Measurements from ENCODE around the gene DNER. TPM values are rescaled to one million over a fixed set of nuclear protein-coding genes. Genes with fewer than 3 reads are reported as not detected.

The DNER gene
- total and polyA plus RNA-seq, 10 of the 15 experiments (the other 5 are each of a cell fraction or from before 2014, with no cell fraction given), result 0.04 to 0.08 (median 0.07) TPM; not detected in 7

DNA sequence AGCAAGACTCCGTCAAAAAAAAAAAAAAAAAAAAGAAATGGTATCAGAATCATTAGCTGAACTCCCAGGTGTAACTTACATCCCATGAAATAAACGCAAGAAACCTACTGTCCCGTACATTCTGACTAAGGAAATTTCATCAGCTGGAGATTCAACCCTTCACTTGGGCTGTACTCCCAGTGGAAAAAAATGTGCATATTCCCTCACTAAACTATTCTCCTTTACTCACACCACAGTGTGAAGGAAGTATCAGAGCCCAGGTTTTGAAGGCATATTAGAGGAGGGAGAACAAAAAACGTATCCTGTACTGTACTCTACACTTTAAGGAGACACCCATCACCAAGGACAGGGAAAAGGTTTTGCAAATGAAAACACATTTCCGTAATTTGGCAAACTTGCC lies 64.3 kb downstream of the DNER start:
- BruUV-seq (replicated peaks), result no TSS peak
- Histone ChIP-seq H4K20me1 (ENCODE audit: control insufficient read depth, insufficient read depth) (no peaks in the 10 kb centered on the region), H3K4me1 (ENCODE audit: control insufficient read depth, insufficient read depth, low read length) (no peaks in the 10 kb centered on the region), H3K79me2 (ENCODE audit: control insufficient read depth, insufficient read depth, low read length) (no peaks in the 10 kb centered on the region), H3K9me3 (replicated peaks; ENCODE audit: control insufficient read depth, insufficient read depth, low read length) (no peaks in the 10 kb centered on the region), H2AFZ (ENCODE audit: control insufficient read depth, low read depth, low read length) (no peak overlapping the region), H3K4me2 (ENCODE audit: control insufficient read depth, insufficient read depth) (no peak overlapping the region), H3K4me3 (no peak overlapping the region), H3K36me3 (ENCODE audit: control insufficient read depth in 2 of 2, insufficient read depth in 2 of 2, low read length in 1 of 2) (no peaks in the 10 kb centered on the region), H3K27me3 (replicated peaks in 1 of 2; ENCODE audit: control insufficient read depth in 2 of 2, insufficient read depth in 2 of 2, low read length in 1 of 2) (no peaks in the 10 kb centered on the region; a peak in 2 of 4 replicates), H3K9ac (ENCODE audit: control insufficient read depth, insufficient read depth, low read length) (no peak overlapping the region), H3K27ac (ENCODE audit: control insufficient read depth, insufficient read depth) (no peak overlapping the region)
- no peak for TF ChIP-seq SMARCA5 (IDR thresholded peaks at IDR 0.05)
- no peak for TF ChIP-seq PML (IDR thresholded peaks at IDR 0.05; ENCODE audit: low read length)
- no peak for TF ChIP-seq TAF1 (IDR thresholded peaks at IDR 0.05; ENCODE audit: borderline replicate concordance, low read depth, low read length)
- TF ChIP-seq SREBF1 (IDR thresholded peaks at IDR 0.05; ENCODE audit: low read length), result no peak
- no peak for TF ChIP-seq PAX5 (IDR thresholded peaks at IDR 0.05; ENCODE audit: borderline replicate concordance, low read depth, low read length)
- TF ChIP-seq ESRRA (IDR thresholded peaks at IDR 0.05; ENCODE audit: low read length), result no peak
- no peak for TF ChIP-seq CBX3 (IDR thresholded peaks at IDR 0.05; ENCODE audit: borderline replicate concordance, low read depth)
- TF ChIP-seq, protein P1, sequence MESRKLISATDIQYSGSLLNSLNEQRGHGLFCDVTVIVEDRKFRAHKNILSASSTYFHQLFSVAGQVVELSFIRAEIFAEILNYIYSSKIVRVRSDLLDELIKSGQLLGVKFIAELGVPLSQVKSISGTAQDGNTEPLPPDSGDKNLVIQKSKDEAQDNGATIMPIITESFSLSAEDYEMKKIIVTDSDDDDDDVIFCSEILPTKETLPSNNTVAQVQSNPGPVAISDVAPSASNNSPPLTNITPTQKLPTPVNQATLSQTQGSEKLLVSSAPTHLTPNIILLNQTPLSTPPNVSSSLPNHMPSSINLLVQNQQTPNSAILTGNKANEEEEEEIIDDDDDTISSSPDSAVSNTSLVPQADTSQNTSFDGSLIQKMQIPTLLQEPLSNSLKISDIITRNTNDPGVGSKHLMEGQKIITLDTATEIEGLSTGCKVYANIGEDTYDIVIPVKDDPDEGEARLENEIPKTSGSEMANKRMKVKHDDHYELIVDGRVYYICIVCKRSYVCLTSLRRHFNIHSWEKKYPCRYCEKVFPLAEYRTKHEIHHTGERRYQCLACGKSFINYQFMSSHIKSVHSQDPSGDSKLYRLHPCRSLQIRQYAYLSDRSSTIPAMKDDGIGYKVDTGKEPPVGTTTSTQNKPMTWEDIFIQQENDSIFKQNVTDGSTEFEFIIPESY (IDR thresholded peaks at IDR 0.05), result no peak
- SMC1A ChIA-PET (ENCODE audit: uncharacterized antibody, unreplicated experiment), result no interaction called here
- DNase-seq (ENCODE audit: low read depth, low spot score), result no peak
- intact Hi-C loops (cut with micrococcal nuclease; ENCODE audit: unreplicated experiment), result no loop called here
- FAIRE-seq, result no peak
- POLR2A ChIA-PET, result no interaction called here
- in situ Hi-C loops (cut with MboI), result no loop called here
- CTCF ChIA-PET, result no interaction called here
- no peak for ATAC-seq
- 53% methylated on average over 4 of the region's 5 CpGs for WGBS (ENCODE audit: insufficient coverage, insufficient replicate concordance, low lambda C conversion rate, missing lambda C conversion rate)
- RAD21 ChIA-PET (ENCODE audit: unreplicated experiment), result no interaction called here
